ENCODE data around the gene VSTM2B.

DNA sequence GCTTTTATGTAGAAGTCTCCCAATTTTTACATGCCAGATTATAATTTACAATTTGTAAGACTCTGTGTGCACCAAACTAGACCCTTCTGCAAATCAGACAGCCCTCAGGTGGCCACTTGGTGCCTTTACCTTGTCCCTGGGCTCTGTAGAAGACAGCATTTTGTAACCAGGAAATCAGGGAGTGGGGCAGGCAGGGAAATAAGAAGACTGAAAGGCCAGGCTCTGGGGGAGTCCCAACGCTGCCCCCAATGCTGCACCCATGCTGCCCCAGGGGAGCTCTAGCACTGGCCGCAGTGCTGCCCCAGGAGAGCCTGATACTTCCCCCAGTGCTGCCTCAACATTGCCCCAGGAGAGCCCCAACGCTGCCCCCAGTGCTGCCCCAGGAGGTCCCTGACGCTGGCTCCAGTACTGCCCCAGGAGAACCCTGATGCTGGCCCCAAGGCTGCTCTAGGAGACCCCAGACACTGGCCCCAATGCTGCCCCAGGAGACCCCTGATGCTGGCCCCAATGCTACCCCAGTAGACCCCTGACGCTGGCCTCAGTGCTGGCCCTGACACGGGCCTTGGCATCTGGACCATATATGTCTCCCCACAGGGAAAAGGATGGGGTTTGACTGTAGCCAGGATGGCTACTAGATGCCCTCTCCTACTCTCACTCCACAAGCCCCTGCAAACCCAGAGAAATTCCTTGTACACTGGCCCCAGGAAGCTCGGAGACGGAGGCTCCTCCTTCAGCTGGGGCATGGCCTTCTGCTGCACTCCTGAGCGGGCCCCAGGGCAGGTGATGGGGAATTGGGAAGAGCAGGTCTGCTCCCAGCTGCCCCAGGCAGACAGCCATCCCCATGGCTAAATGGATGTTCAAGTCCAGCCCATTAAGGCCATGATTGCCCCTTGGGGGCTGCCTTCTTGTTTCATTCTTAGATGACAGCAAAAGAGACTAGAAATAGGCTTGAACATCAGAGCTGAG is 23.6 kb downstream of the VSTM2B start:
- TF ChIP-seq, protein P1, sequence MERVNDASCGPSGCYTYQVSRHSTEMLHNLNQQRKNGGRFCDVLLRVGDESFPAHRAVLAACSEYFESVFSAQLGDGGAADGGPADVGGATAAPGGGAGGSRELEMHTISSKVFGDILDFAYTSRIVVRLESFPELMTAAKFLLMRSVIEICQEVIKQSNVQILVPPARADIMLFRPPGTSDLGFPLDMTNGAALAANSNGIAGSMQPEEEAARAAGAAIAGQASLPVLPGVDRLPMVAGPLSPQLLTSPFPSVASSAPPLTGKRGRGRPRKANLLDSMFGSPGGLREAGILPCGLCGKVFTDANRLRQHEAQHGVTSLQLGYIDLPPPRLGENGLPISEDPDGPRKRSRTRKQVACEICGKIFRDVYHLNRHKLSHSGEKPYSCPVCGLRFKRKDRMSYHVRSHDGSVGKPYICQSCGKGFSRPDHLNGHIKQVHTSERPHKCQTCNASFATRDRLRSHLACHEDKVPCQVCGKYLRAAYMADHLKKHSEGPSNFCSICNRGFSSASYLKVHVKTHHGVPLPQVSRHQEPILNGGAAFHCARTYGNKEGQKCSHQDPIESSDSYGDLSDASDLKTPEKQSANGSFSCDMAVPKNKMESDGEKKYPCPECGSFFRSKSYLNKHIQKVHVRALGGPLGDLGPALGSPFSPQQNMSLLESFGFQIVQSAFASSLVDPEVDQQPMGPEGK (CRISPR knock-in tag; IDR thresholded peaks at IDR 0.05; ENCODE audit: borderline replicate concordance): no peak
- no peak for TF ChIP-seq TCF4 (CRISPR knock-in tag; IDR thresholded peaks at IDR 0.05; ENCODE audit: borderline replicate concordance)

Measured in SK-N-SH treated with all-trans-retinoic acid at 6 μM for 48 hours (cell line).